H9 (cell line): ENCODE results near the gene TENM3. TPM values are rescaled to one million over a fixed set of nuclear protein-coding genes. Genes with fewer than 3 reads are reported as not detected.

Source experiments
- DNase-seq: peaks from one replicate; pipeline ENCODE4 v3.0.0-alpha.2; 2017
- H2AFZ ChIP-seq: one replicate; pipeline ENCODE4 v1.6.1; 2013; ENCODE audit warnings: mild to moderate bottlenecking, low read length, control low read depth, moderate library complexity
- H2AK5ac ChIP-seq: 2 replicates; pipeline ENCODE4 v1.6.1; 2013; ENCODE audit warnings: low read length, control low read depth, mixed read lengths; ENCODE audit not compliant: insufficient read length
- H2BK120ac ChIP-seq: one replicate; pipeline ENCODE4 v1.6.1; 2013; ENCODE audit warnings: low read depth, mild to moderate bottlenecking, low read length, control low read depth, inconsistent platforms; ENCODE audit not compliant: poor library complexity, severe bottlenecking
- H2BK12ac ChIP-seq: 2 replicates; pipeline ENCODE4 v1.6.1; 2013; ENCODE audit warnings: low read length, control low read depth, mixed read lengths, low read depth; ENCODE audit not compliant: insufficient read length
- H2BK15ac ChIP-seq: 2 replicates; pipeline ENCODE4 v1.6.1; 2013; ENCODE audit warnings: low read depth, low read length, control low read depth
- H2BK20ac ChIP-seq: one replicate; pipeline ENCODE4 v1.6.1; 2013; ENCODE audit warnings: low read depth, mild to moderate bottlenecking, low read length, control low read depth, inconsistent platforms; ENCODE audit not compliant: poor library complexity, severe bottlenecking
- H2BK5ac ChIP-seq: 2 replicates; pipeline ENCODE4 v1.6.1; 2013; ENCODE audit warnings: low read length, control low read depth, mixed read lengths; ENCODE audit not compliant: insufficient read length
- H3K14ac ChIP-seq: 2 replicates; pipeline ENCODE4 v1.6.1; 2013; ENCODE audit warnings: low read length, control low read depth; ENCODE audit not compliant: insufficient read depth
- H3K18ac ChIP-seq: 2 replicates; pipeline ENCODE4 v1.6.1; 2013; ENCODE audit warnings: low read depth, mild to moderate bottlenecking, mixed read lengths, low read length, control low read depth; ENCODE audit not compliant: insufficient read length
- H3K23ac ChIP-seq: 2 replicates; pipeline ENCODE4 v1.6.1; 2013; ENCODE audit warnings: low read length, control low read depth, mixed read lengths, low read depth; ENCODE audit not compliant: insufficient read length
- H3K23me2 ChIP-seq: 2 replicates; pipeline ENCODE4 v1.6.1; 2013; ENCODE audit warnings: low read depth, mild to moderate bottlenecking, mixed read lengths, low read length, control low read depth; ENCODE audit not compliant: insufficient read length, poor library complexity, severe bottlenecking
- H3K27ac ChIP-seq: 2 replicates; pipeline ENCODE4 v1.5.1; 2013; ENCODE audit warnings: low read length, control low read depth, mixed read lengths, low read depth; ENCODE audit not compliant: insufficient read length
- H3K27me3 ChIP-seq: 2 replicates; pipeline ENCODE4 v1.6.1; 2013; ENCODE audit warnings: low read length, control low read depth, inconsistent platforms; ENCODE audit not compliant: insufficient read depth
- H3K4ac ChIP-seq: 2 replicates; pipeline ENCODE4 v1.6.1; 2013; ENCODE audit warnings: low read depth, mild to moderate bottlenecking, control low read depth, inconsistent platforms, low read length, moderate library complexity
- H3K4me1 ChIP-seq: 2 replicates; pipeline ENCODE4 v1.6.1; 2013; ENCODE audit warnings: low read length, control low read depth, inconsistent platforms; ENCODE audit not compliant: insufficient read depth
- H3K4me2 ChIP-seq: 2 replicates; pipeline ENCODE4 v1.6.1; 2013; ENCODE audit warnings: low read length, control low read depth, mixed read lengths; ENCODE audit not compliant: insufficient read length, insufficient read depth
- H3K56ac ChIP-seq: 2 replicates; pipeline ENCODE4 v1.6.1; 2013; ENCODE audit warnings: low read depth, mild to moderate bottlenecking, mixed read lengths, low read length, control low read depth; ENCODE audit not compliant: insufficient read length
- H3K79me1 ChIP-seq: 2 replicates; pipeline ENCODE4 v1.6.1; 2013; ENCODE audit warnings: low read depth, mild to moderate bottlenecking, moderate library complexity, low read length, control low read depth, inconsistent platforms; ENCODE audit not compliant: insufficient read depth, poor library complexity, severe bottlenecking
- H3K79me2 ChIP-seq: 2 replicates; pipeline ENCODE4 v1.6.1; 2013; ENCODE audit warnings: low read length, control low read depth, inconsistent platforms; ENCODE audit not compliant: insufficient read depth
- H3K9ac ChIP-seq: 2 replicates; pipeline ENCODE4 v1.6.1; 2013; ENCODE audit warnings: low read length, control low read depth, mixed read lengths; ENCODE audit not compliant: insufficient read length; ENCODE audit errors: extremely low read depth
- H3K9me3 ChIP-seq: one replicate; pipeline ENCODE4 v1.6.1; 2013; ENCODE audit warnings: low read depth, low read length, inconsistent platforms; ENCODE audit not compliant: control insufficient read depth
- H3T11ph ChIP-seq: one replicate; pipeline ENCODE4 v1.6.1; 2013; ENCODE audit warnings: mild to moderate bottlenecking, low read length, control low read depth, inconsistent platforms
- H4K20me1 ChIP-seq: one replicate; pipeline ENCODE4 v1.6.1; 2013; ENCODE audit not compliant: control insufficient read depth, insufficient read length, insufficient read depth
- H4K5ac ChIP-seq: 2 replicates; pipeline ENCODE4 v1.6.1; 2013; ENCODE audit warnings: low read depth, mild to moderate bottlenecking, mixed read lengths, low read length, control low read depth; ENCODE audit not compliant: insufficient read length
- H4K8ac ChIP-seq: replicated peaks from 2 replicates; pipeline ENCODE4 v1.6.1; 2013; ENCODE audit warnings: low read length, control low read depth, mixed read lengths, low read depth; ENCODE audit not compliant: insufficient read length
- H4K91ac ChIP-seq: 2 replicates; pipeline ENCODE4 v1.6.1; 2013; ENCODE audit warnings: low read depth, mild to moderate bottlenecking, moderate library complexity, mixed read lengths, low read length, control low read depth; ENCODE audit not compliant: insufficient read length
- H3K27ac Mint-ChIP-seq, 3 experiments: 2 replicates in 2 of 3; 3 replicates in 1 of 3; pipeline ENCODE4 v1.8.0; 2020 to 2021; ENCODE audit warnings: mixed read lengths in 3 of 3, mild to moderate bottlenecking in 1 of 3, moderate library complexity in 1 of 3
- H3K27me3 Mint-ChIP-seq: 2 replicates; pipeline ENCODE4 v1.8.0; 2021; ENCODE audit warnings: low read depth, mild to moderate bottlenecking, moderate library complexity, mixed read lengths
- H3K36me3 Mint-ChIP-seq, 3 experiments: 2 replicates in 2 of 3; 3 replicates in 1 of 3; pipeline ENCODE4 v1.8.0; 2020 to 2021; ENCODE audit warnings: low read depth in 3 of 3, mixed read lengths in 3 of 3; ENCODE audit not compliant: insufficient read depth in 1 of 3
- H3K4me1 Mint-ChIP-seq, 2 experiments: 2 replicates each; pipeline ENCODE4 v1.8.0; 2020; ENCODE audit warnings: mixed read lengths in 2 of 2
- H3K4me3 Mint-ChIP-seq, 2 experiments: 2 replicates in 1 of 2; 3 replicates in 1 of 2; pipeline ENCODE4 v1.8.0; 2020 to 2021; ENCODE audit warnings: mild to moderate bottlenecking in 2 of 2, mixed read lengths in 2 of 2, moderate library complexity in 1 of 2
- H3K9me3 Mint-ChIP-seq, 2 experiments: 2 replicates in 1 of 2; 3 replicates in 1 of 2; pipeline ENCODE4 v1.8.0; 2020; ENCODE audit warnings: mild to moderate bottlenecking in 2 of 2, mixed read lengths in 2 of 2, moderate library complexity in 1 of 2
- CTCF ChIP-seq: fragments of 200-600 bp; sonication (generic); conservative IDR thresholded peaks from 3 replicates; pipeline ENCODE4 v1.8.0; 2021; ENCODE audit warnings: antibody characterized with exemption, mild to moderate bottlenecking
- WGBS: extraction: QIAGEN DNeasy Blood & Tissue Kit; methylation state at CpG from one replicate; pipeline ENCODE4 v1.1.7; 2013; ENCODE audit warnings: missing lambda C conversion rate, low lambda C conversion rate, mixed read lengths; ENCODE audit not compliant: insufficient read length; ENCODE audit errors: extremely low coverage; 5-methylcytosine and 5-hydroxymethylcytosine counted together
- total RNA-seq: library from RNA; stranded (reverse); gene quantifications from 2 replicates; pipeline ENCODE4 v1.2.1, GENCODE V29; 2021

The TENM3 gene
- total RNA-seq, 1 experiment from 2014 or later: 49.6 TPM

- no peak overlapping the region for H3K4me2 ChIP-seq
- H3K27ac ChIP-seq: no peak overlapping the region
- TF ChIP-seq CTCF: no peak
These were observed 332.0 kb downstream of the TENM3 start for GRCh38 chr4:182575225-182575624.

More at GRCh38 chr4:182575225-182575624, 332.0 kb downstream of the TENM3 start:
- H3K79me2 ChIP-seq: no peaks in the 10 kb centered on the region
- no peak overlapping the region for H4K91ac ChIP-seq
- no peaks in the 10 kb centered on the region for H4K20me1 ChIP-seq
- H2AFZ ChIP-seq: no peak overlapping the region
- H3K14ac ChIP-seq: no peak overlapping the region
- no peak overlapping the region for H3K4ac ChIP-seq
- Mint-ChIP-seq H3K9me3 (no peaks in the 10 kb centered on the region), H3K27ac (no peak overlapping the region), H3K27me3 (no peaks in the 10 kb centered on the region), H3K36me3 (0 out of 7 replicates have a peak, but pooled peaks cover 0 to 3% (median 0%) of the 10 kb centered on the region in 3 experiments), H3K4me3 (no peak overlapping the region), H3K4me1 (peaks cover 23 to 26% of the 10 kb centered on the region in 2 experiments)
- no peak overlapping the region for H2BK15ac ChIP-seq
- H3K18ac ChIP-seq: no peak overlapping the region
- H3K4me1 ChIP-seq: no peaks in the 10 kb centered on the region; the same call in 1 of the 2 replicates
- H3K9me3 ChIP-seq: no peaks in the 10 kb centered on the region
- no peak overlapping the region for H4K8ac ChIP-seq
- H3K27me3 ChIP-seq: no peaks in the 10 kb centered on the region
- DNase-seq: no peak
- H2BK5ac ChIP-seq: no peak overlapping the region
- no peak overlapping the region for H4K5ac ChIP-seq
- H2BK120ac ChIP-seq: no peak overlapping the region
- no peak overlapping the region for H3T11ph ChIP-seq
- no CpG with 5 or more reads among the region's 6 CpGs for WGBS
- no peaks in the 10 kb centered on the region for H3K79me1 ChIP-seq
- no peak overlapping the region for H2AK5ac ChIP-seq
- no peak overlapping the region for H2BK12ac ChIP-seq
- no peak overlapping the region for H3K9ac ChIP-seq
- no peak overlapping the region for H3K56ac ChIP-seq
- no peak overlapping the region for H2BK20ac ChIP-seq
- H3K23ac ChIP-seq: no peak overlapping the region
- H3K23me2 ChIP-seq: no peaks in the 10 kb centered on the region
